Naive thymus-derived CD4-positive, alpha-beta T cell (primary cell): ENCODE measurements around the gene PMS2. TPM values are rescaled to one million over a fixed set of nuclear protein-coding genes. Genes with fewer than 3 reads are reported as not detected.

Experiments used
- ATAC-seq: fragments of 150-1000 bp; cut with Tn5 transposase; 2 replicates; pipeline ENCODE4 v1.10.0; 2021; ENCODE audit warnings: mild to moderate bottlenecking, moderate library complexity
- CTCF ChIA-PET: fragments of 350-600 bp; sonication (Branson Sonifier 250); formaldehyde crosslinking; loops from one replicate; lab custom pipeline; 2021; ENCODE audit warnings: antibody characterized with exemption; lab: Charles Lee
- POLR2A ChIA-PET: fragments of 350-600 bp; sonication (Branson Sonifier 250); formaldehyde crosslinking; loops from one replicate; lab custom pipeline; 2021; ENCODE audit warnings: antibody characterized with exemption, inconsistent platforms; lab: Charles Lee
- DNase-seq, 9 donors: peaks; one replicate each; pipeline versions ENCODE4 v3.0.0 to v3.0.0-alpha.2; 2020 to 2022; ENCODE audit warnings: mixed read lengths in 1 of 9
- H3K27ac ChIP-seq: one replicate; pipeline ENCODE4 v1.7.0; 2013; ENCODE audit warnings: mild to moderate bottlenecking, low read depth, low read length, moderate library complexity
- H3K27me3 ChIP-seq, 2 donors: one replicate each; pipeline ENCODE4 v1.7.0; 2013; ENCODE audit warnings: low read length in 2 of 2, mild to moderate bottlenecking in 2 of 2, moderate library complexity in 2 of 2; ENCODE audit not compliant: control insufficient read depth in 2 of 2, insufficient read depth in 2 of 2
- H3K36me3 ChIP-seq, 3 experiments: 1 replicate in 2 of 3; 2 replicates in 1 of 3; pipeline ENCODE4 v1.7.0; 2013; ENCODE audit warnings: low read length in 3 of 3, mild to moderate bottlenecking in 3 of 3, moderate library complexity in 1 of 3; ENCODE audit not compliant: insufficient read depth in 3 of 3, control insufficient read depth in 2 of 3
- H3K4me1 ChIP-seq, 2 donors: one replicate each; pipeline ENCODE4 v1.7.0; 2013; ENCODE audit warnings: low read length in 2 of 2, mild to moderate bottlenecking in 2 of 2, moderate library complexity in 1 of 2; ENCODE audit not compliant: control insufficient read depth in 2 of 2, insufficient read depth in 2 of 2
- H3K4me3 ChIP-seq: 2 replicates; pipeline ENCODE4 v1.7.0; 2013; ENCODE audit warnings: mild to moderate bottlenecking, low read length
- H3K9me3 ChIP-seq, 3 experiments: 1 replicate in 2 of 3; 2 replicates in 1 of 3; pipeline ENCODE4 v1.7.0; 2013; ENCODE audit warnings: low read length in 3 of 3; ENCODE audit not compliant: control insufficient read depth in 2 of 3
- H3K27ac Mint-ChIP-seq, 9 donors: one replicate each; pipeline ENCODE4 v1.8.0; 2020 to 2022; ENCODE audit warnings: mixed read lengths in 9 of 9, mild to moderate bottlenecking in 8 of 9, moderate library complexity in 5 of 9, inconsistent platforms in 2 of 9
- H3K27me3 Mint-ChIP-seq, 5 donors: one replicate each; pipeline ENCODE4 v1.8.0; 2021 to 2022; ENCODE audit warnings: mixed read lengths in 5 of 5, mild to moderate bottlenecking in 1 of 5
- H3K36me3 Mint-ChIP-seq, 5 donors: one replicate each; pipeline ENCODE4 v1.8.0; 2020 to 2022; ENCODE audit warnings: mixed read lengths in 5 of 5, mild to moderate bottlenecking in 3 of 5, inconsistent platforms in 1 of 5
- H3K4me1 Mint-ChIP-seq, 7 donors: one replicate each; pipeline ENCODE4 v1.8.0; 2020 to 2022; ENCODE audit warnings: mixed read lengths in 7 of 7, mild to moderate bottlenecking in 3 of 7, inconsistent platforms in 1 of 7
- H3K4me3 Mint-ChIP-seq, 10 donors: one replicate each; pipeline ENCODE4 v1.8.0; 2020 to 2022; ENCODE audit warnings: mild to moderate bottlenecking in 10 of 10, mixed read lengths in 10 of 10, moderate library complexity in 6 of 10, inconsistent platforms in 2 of 10
- H3K9me3 Mint-ChIP-seq, 11 donors: one replicate each; pipeline ENCODE4 v1.8.0; 2020 to 2022; ENCODE audit warnings: mixed read lengths in 11 of 11, mild to moderate bottlenecking in 4 of 11, inconsistent platforms in 1 of 11, moderate library complexity in 1 of 11
- intact Hi-C, 2 donors: fragments of 100-400 bp; cut with micrococcal nuclease; formaldehyde crosslinking; loops; one replicate each; pipeline ENCODE4 v1.15.1; 2023
- polyA plus RNA-seq, 2 donors: library from polyadenylated mRNA; unstranded; fragments of 300-500 nt; fragmentation: Illumina TruSeq; gene quantifications; one replicate each; pipeline ENCODE4 v1.2.3, GENCODE V29; 2021
- total RNA-seq, 6 experiments: library from RNA in 5 of 6; stranded (reverse) in 5 of 6; gene quantifications; 1 replicate in 5 of 6; 2 replicates in 1 of 6; pipeline ENCODE4 v1.2.3 and lab custom pipeline; 2021 to 2026

Gene PMS2
- total and polyA plus RNA-seq, 7 experiments from 2014 or later, result 8.4 to 26.3 (median 18.6) TPM

DNA sequence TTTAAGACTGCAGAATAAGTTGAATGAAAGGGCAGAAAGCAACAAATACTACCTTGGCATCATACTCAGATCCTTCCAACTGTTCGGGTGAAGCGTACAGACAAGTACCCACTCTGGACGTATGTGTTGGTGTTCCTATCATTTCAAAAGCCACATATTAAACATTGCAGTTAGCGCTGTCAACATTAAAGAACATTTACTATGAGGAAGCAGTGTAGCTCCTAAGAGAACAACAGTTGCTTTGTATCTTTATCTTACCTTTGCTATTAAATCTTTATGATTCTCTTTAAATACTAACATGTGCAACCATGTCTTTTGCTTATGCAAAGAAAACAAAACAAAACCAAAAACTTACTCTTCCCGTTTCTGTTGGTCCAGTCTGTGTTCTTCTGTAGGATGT is 19.7 kb upstream of the PMS2 start:
- Histone ChIP-seq H3K9me3 (no peaks in the 10 kb centered on the region), H3K4me3 (no peak overlapping the region), H3K36me3 (peaks cover 11 to 77% (median 22%) of the 10 kb centered on the region in 3 experiments), H3K27ac (no peak overlapping the region), H3K27me3 (no peaks in the 10 kb centered on the region), H3K4me1 (peaks cover 15 to 22% of the 10 kb centered on the region in 2 donors)
- Mint-ChIP-seq H3K4me1 (peaks cover 14 to 37% (median 27%) of the 10 kb centered on the region in 7 donors), H3K9me3 (peaks cover 0 to 2% (median 0%) of the 10 kb centered on the region in 11 donors), H3K4me3 (no peak overlapping the region), H3K27ac (peak overlapping the region in 6 of 9 donors; percentile 38 to 95 (median 71)), H3K27me3 (no peaks in the 10 kb centered on the region), H3K36me3 (peaks cover 3 to 38% (median 24%) of the 10 kb centered on the region in 5 donors)
- intact Hi-C loops, result no loop called here
- ATAC-seq, result no peak
- ChIA-PET POLR2A (no interaction called here), CTCF (no interaction called here)
- no peak for DNase-seq

DNA sequence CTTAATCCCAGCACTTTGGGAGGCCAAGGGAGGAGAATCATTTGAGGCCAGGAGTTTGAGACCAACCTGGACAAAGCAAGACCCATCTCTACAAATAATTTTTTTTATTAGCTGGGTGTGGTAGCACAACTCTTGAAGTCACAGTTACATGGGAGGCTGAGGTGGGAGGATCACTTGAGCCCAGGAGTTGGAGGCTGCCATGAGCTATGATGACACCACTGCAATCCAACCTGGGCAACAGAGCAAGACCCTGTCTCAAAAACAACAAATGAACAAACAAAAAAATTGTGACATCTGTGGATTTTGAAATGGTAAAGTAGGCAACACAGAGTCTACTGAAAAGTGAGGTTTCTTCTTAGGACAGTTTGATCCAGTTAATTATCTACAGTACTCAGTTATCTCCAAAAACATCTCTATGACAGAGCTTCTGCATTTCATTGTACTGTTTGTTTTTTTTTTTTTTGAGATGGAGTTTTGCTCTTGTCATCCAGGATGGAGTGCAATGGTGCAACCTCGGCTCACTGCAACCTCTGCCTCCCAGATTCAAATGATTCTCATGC is 19.0 kb upstream of the PMS2 start:
- CTCF ChIA-PET, result interaction anchor here (1.8 kb wide), 1 partner anchor 296 kb away, joined by 9 read pairs; no protein-coding TSS in a partner anchor
- no peak overlapping the region for H3K4me3 ChIP-seq
- peaks cover 14 to 34% (median 27%) of the 10 kb centered on the region in 7 donors for H3K4me1 Mint-ChIP-seq

DNA sequence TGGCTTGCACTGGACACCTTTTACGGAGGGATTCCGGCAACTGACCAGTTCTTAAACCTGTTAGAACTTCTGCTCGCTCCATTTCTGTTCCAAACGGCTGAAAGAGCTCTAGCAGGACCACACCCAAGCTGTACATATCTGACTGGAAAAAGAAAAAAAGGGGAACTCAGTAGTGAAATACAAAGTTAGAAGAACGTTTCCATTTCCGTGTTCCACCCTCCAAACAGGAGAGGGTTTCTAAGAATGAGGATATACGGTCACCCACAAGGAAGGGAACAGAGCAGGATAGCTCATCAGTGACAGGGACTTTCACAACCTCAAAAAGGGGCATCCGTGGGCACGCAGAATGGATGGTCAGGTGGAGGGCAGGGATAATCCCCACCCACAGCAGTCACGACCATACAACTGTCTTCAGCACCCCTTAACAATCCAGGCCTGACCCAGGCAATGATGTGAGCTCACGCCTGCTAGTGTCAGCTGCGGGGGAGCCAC is 18.0 kb upstream of the PMS2 start:
- Histone ChIP-seq H3K4me3 (peak overlapping the region; percentile 14), H3K4me1 (peaks cover 15 to 17% of the 10 kb centered on the region in 2 donors), H3K27ac (peak overlapping the region; percentile 72), H3K36me3 (peaks cover 11 to 81% (median 30%) of the 10 kb centered on the region in 3 experiments), H3K27me3 (no peaks in the 10 kb centered on the region), H3K9me3 (no peaks in the 10 kb centered on the region)
- Mint-ChIP-seq H3K4me1 (peaks cover 14 to 34% (median 27%) of the 10 kb centered on the region in 7 donors), H3K27ac (peak overlapping the region; percentile 73 to 96 (median 93)), H3K36me3 (peaks cover 8 to 48% (median 34%) of the 10 kb centered on the region in 5 donors), H3K4me3 (peak overlapping the region in 9 of 10 donors; percentile 34 to 89 (median 83)), H3K9me3 (peaks cover 0 to 2% (median 0%) of the 10 kb centered on the region in 11 donors), H3K27me3 (no peaks in the 10 kb centered on the region)
- ChIA-PET CTCF (interaction anchor here (0.8 to 1.8 kb wide), 3 partner anchors 17 to 297 kb away, joined by 3 to 9 read pairs (median 4); partner anchors contain the start of genes AIMP2 and PMS2), POLR2A (interaction anchor here (1.5 kb wide), 1 partner anchor 18 kb away, joined by 3 read pairs; the partner anchor contains the start of gene AIMP2)
- ATAC-seq (peak; percentile 35), DNase-seq (no peak)
- intact Hi-C loops, result loop anchor here in 1 of 2 donors (1.0 kb wide), 1 partner anchor 18 kb away; the partner anchor contains the start of genes AIMP2 and PMS2

More for the DNA sequence above, 19.0 kb upstream of the PMS2 start:
- peak overlapping the region in 5 of 9 donors; percentile 63 to 96 (median 94) for H3K27ac Mint-ChIP-seq
- Histone ChIP-seq H3K27ac (no peak overlapping the region), H3K9me3 (no peaks in the 10 kb centered on the region), H3K4me1 (peaks cover 15 to 22% of the 10 kb centered on the region in 2 donors), H3K36me3 (peaks cover 11 to 78% (median 28%) of the 10 kb centered on the region in 3 experiments), H3K27me3 (no peaks in the 10 kb centered on the region)
- DNase-seq, result no peak
- no peak overlapping the region for H3K4me3 Mint-ChIP-seq
- POLR2A ChIA-PET, result interaction anchor here (1.5 kb wide), 1 partner anchor 19 kb away, joined by 3 read pairs; the partner anchor contains the start of gene AIMP2
- ATAC-seq, result no peak
- intact Hi-C loops, result no loop called here
- H3K9me3 Mint-ChIP-seq, result peaks cover 0 to 2% (median 0%) of the 10 kb centered on the region in 11 donors
- H3K27me3 Mint-ChIP-seq, result no peaks in the 10 kb centered on the region
- peaks cover 5 to 45% (median 27%) of the 10 kb centered on the region in 5 donors for H3K36me3 Mint-ChIP-seq

DNA sequence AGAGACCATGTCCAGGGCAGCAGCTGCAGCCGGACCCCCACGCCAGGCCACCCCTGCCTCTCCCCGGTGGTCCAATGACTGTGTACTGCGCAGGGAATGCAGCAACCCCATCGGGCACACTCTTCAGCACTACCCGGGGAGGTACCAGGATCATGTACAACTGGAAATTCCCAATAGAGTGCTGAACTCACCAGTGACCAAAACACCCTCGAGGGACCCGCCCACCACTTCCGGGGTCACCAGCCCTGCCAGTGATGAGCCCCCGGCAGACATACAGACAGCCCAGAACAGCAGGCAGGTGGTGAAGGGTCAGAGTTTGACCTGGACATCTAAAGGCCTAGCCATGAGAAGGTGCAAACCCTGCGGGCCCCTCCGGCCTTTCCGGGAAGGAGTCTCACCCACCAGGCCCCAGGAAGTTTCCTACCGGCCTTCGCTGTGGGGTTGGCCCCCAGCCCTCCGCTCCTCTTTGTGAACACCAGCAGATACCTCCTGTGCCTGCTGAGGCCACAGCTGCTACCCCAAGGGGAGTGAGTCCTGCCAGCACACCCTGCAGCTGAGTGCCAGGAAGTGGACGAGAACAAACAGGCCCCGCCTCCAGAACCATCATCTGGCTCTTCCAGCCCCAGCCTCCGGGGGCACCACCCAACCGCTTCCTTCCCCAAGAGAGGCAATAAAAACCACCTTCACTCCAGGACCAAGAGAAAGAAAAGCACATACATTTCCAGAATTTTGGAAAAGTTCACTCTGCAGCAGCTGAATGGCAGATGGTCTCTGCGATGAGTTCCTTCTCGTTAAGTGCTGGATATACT is 17.4 kb upstream of the PMS2 start:
- POLR2A ChIA-PET, result interaction anchor here (1.3 to 1.5 kb wide), 2 partner anchors 17 kb away, joined by 3 read pairs; partner anchors contain the start of gene AIMP2
- H3K36me3 ChIP-seq, result peaks cover 11 to 83% (median 30%) of the 10 kb centered on the region in 3 experiments
- intact Hi-C loops, result loop anchor here in 1 of 2 donors (1.0 kb wide), 1 partner anchor 17 kb away; the partner anchor contains the start of genes AIMP2 and PMS2

DNA sequence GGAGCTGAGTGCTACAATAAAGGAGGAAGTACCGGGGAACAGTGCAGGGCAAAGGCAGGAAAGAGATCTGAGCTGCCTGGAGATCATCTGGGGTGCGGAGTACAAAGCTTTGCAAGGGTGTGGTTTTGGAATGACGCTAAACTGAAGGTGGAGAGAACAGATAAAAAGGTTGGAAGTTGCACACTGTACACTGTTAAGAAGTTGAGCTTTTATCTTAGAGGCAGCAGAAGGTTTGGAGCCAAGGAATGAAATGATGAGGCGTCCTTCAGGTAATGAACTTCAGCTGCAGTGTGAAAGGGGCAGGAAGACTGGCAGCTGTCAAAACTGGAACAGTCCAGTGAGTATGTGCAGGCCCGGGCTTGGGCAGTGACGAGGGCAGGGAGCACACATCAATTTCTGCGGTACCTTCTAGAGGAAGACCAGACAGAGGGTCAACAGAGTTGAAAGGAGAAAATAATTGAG is 15.2 kb upstream of the PMS2 start:
- ChIA-PET CTCF (no interaction called here), POLR2A (interaction anchor here (0.6 to 0.9 kb wide), 3 partner anchors 12 to 240 kb away, joined by 3 read pairs; no protein-coding TSS in a partner anchor)
- H3K36me3 ChIP-seq, result peaks cover 11 to 83% (median 28%) of the 10 kb centered on the region in 3 experiments
- intact Hi-C loops, result no loop called here
- H3K4me3 ChIP-seq, result no peak overlapping the region
- peaks cover 14 to 32% (median 26%) of the 10 kb centered on the region in 7 donors for H3K4me1 Mint-ChIP-seq
- H3K27ac ChIP-seq, result no peak overlapping the region
- H3K9me3 ChIP-seq, result no peaks in the 10 kb centered on the region
- H3K27me3 ChIP-seq, result no peaks in the 10 kb centered on the region
- H3K4me3 Mint-ChIP-seq, result peak overlapping the region in 1 of 10 donors; percentile 8
- H3K9me3 Mint-ChIP-seq, result no peaks in the 10 kb centered on the region
- peaks cover 18 to 55% (median 43%) of the 10 kb centered on the region in 5 donors for H3K36me3 Mint-ChIP-seq
- peak overlapping the region in 8 of 9 donors; percentile 38 to 80 (median 60) for H3K27ac Mint-ChIP-seq
- H3K27me3 Mint-ChIP-seq, result no peaks in the 10 kb centered on the region
- H3K4me1 ChIP-seq, result peaks cover 9 to 15% of the 10 kb centered on the region in 2 donors
- DNase-seq (no peak), ATAC-seq (no peak)

More for the DNA sequence above, 17.4 kb upstream of the PMS2 start:
- no peaks in the 10 kb centered on the region for H3K9me3 Mint-ChIP-seq
- peaks cover 14 to 32% (median 26%) of the 10 kb centered on the region in 7 donors for H3K4me1 Mint-ChIP-seq
- H3K4me1 ChIP-seq, result peaks cover 10 to 15% of the 10 kb centered on the region in 2 donors
- ATAC-seq, result peak; percentile 98
- H3K36me3 Mint-ChIP-seq, result peaks cover 10 to 51% (median 39%) of the 10 kb centered on the region in 5 donors
- peak overlapping the region; percentile 88 to 96 (median 93) for H3K27ac Mint-ChIP-seq
- peak; percentile 48 to 74 (median 69) for DNase-seq
- peak overlapping the region; percentile 73 to 89 (median 83) for H3K4me3 Mint-ChIP-seq
- peak overlapping the region; percentile 14 for H3K4me3 ChIP-seq
- CTCF ChIA-PET, result interaction anchor here (0.8 to 1.8 kb wide), 3 partner anchors 17 to 297 kb away, joined by 3 to 9 read pairs (median 4); partner anchors contain the start of genes AIMP2 and PMS2
- peak overlapping the region; percentile 72 for H3K27ac ChIP-seq
- H3K9me3 ChIP-seq, result no peaks in the 10 kb centered on the region
- H3K27me3 Mint-ChIP-seq, result no peaks in the 10 kb centered on the region
- H3K27me3 ChIP-seq, result no peaks in the 10 kb centered on the region

DNA sequence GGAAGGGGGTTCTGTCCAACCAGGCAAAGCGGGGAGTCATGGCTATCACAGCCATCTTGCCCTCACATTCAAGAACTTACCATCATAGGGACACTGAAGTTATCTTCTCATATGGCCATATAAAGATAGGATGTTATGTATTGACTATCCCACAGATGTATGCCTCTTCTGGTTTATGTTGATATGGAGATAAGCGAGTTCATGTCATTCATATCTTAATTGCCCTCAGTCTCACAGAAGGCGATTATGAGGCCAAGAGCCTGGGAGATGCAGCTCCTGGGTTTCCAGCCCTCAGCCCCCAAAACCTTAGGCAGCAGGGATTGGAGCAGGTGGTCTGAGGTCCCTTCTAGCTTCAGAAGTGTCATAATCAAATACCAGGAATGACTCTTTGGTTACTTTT is 13.9 kb upstream of the PMS2 start:
- Mint-ChIP-seq H3K36me3 (peaks cover 18 to 49% (median 37%) of the 10 kb centered on the region in 5 donors), H3K4me3 (no peak overlapping the region), H3K27me3 (no peaks in the 10 kb centered on the region), H3K9me3 (no peaks in the 10 kb centered on the region), H3K4me1 (peaks cover 14 to 26% (median 24%) of the 10 kb centered on the region in 7 donors), H3K27ac (peak overlapping the region in 4 of 9 donors; percentile 11 to 70 (median 20))
- ChIA-PET POLR2A (no interaction called here), CTCF (no interaction called here)
- peaks cover 9 to 15% of the 10 kb centered on the region in 2 donors for H3K4me1 ChIP-seq
- ATAC-seq (no peak), DNase-seq (no peak)
- peaks cover 4 to 80% (median 22%) of the 10 kb centered on the region in 3 experiments for H3K36me3 ChIP-seq
- H3K27ac ChIP-seq, result no peak overlapping the region
- H3K4me3 ChIP-seq, result no peak overlapping the region
- H3K9me3 ChIP-seq, result no peaks in the 10 kb centered on the region
- no peaks in the 10 kb centered on the region for H3K27me3 ChIP-seq
- intact Hi-C loops, result no loop called here
